ENCODE data around the gene TRPM1.

- no peak for TF ChIP-seq POLR2AphosphoS5 (IDR thresholded peaks at IDR 0.05; ENCODE audit: low read depth, low read length)
- no peak for TF ChIP-seq SIN3A (IDR thresholded peaks at IDR 0.05; ENCODE audit: borderline replicate concordance, insufficient read depth, low read length)
These were observed 104.3 kb downstream of the TRPM1 start for GRCh38 chr15:30997270-30997669.
